Non-pigmented ciliary epithelial cell (primary cell): ENCODE data around the gene MSRB3.
A peak's percentile ranks its signal among the peaks of the same experiment; 100 is the strongest.
"Not testable (repeated sequence)": the region's sequence is repeated elsewhere in the genome, so short reads cannot be mapped to it uniquely, and the experiment has no call there.

Experiments used
- DNase-seq: peaks from one replicate; pipeline ENCODE4 v3.0.0-alpha.2; 2010; ENCODE audit warnings: low read depth

The MSRB3 gene

DNA sequence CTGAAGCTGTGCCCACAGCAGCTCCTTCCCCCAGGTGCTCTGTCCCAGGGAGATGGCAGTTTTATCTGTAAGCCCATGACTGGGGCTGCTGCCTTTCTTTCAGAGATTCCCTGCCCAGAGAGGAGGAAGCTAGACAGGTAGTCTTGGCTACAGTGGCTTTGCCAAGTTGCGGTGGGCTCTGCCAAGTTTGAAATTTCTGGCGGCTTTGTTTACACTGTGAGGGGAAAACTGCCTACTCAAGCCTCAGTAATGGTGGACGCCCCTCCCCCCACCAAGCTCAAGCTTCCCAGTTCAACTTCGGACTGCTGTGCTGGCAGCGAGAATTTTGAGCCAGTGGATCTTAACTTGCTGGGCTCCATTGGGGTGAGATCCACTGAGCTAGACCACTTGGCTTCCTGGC is 124.7 kb downstream of the MSRB3 start:
- DNase-seq = no peak

DNA sequence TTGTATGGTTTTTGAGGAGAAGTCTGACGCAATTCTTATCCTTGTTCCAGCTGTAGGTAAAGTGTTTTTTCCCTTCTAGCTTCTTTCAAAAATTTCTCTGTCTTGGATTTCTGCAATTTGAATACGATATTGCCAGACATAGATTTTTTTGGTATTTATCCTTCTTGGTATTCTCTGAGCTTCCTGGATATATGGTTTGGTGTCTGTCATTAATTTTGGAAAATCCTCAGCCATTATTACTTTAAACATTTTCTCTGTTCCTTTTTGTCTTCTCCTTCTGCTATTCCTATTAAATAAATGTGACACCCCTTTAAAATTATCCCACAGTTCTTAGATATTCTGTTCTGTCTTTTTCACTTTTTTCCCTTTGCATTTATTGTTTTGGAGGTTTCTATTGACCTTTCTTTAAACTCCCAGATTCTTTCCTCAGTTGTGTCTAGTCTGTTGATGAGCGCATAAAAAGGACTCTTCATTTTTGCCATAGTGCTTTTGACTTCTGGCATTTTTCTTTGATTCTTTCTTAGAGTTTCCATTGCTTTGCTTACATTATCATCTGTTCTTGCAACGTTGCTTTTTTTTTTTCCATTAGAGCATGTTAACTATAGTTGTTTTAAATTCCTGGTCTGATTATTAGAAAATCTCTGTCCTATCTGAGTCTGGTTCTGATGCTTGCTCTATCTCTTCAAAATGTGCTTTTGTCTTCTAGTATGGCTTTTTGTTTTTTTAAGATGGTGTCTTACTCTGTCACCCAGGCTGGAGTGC is 129.1 kb downstream of the MSRB3 start:
- DNase-seq = no peak

DNA sequence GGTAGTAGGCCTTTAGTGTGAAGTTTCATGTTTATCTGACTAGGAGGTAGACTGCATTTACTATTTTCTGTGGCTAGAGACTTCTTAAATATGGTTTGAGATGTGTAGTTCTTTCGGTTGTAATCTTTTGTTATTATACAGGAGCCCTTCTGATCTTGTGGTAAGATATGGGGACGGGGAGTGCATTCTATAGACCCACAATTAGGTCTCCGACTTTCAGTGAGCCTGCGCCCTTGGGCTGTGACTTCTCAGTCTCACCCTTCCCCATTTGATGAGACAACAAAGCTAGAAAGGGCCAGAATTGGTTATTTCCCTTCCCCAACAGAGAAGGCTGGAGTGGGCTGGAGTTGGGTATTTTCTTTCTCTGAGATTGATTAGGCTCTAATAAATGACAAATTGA is 130.0 kb downstream of the MSRB3 start:
- no peak for DNase-seq

DNA sequence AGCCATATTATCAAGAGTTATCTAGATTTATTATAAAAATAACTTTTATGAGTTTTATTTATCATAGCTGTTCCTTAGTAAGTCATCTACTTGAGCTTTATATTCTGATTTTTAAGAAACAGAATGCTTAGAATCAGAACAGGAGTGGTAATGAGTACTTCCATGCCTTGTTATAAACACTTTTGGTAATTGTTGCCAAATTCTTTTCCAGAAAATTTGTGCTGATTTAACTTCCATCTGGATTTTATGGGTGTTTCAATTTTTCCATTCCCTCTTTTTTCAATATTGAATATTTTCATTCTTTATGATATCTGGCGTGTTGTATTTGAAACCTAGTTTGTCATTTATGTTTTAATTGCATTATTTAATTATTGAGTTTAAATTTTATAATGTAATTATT is 131.2 kb downstream of the MSRB3 start:
- DNase-seq = no peak

DNA sequence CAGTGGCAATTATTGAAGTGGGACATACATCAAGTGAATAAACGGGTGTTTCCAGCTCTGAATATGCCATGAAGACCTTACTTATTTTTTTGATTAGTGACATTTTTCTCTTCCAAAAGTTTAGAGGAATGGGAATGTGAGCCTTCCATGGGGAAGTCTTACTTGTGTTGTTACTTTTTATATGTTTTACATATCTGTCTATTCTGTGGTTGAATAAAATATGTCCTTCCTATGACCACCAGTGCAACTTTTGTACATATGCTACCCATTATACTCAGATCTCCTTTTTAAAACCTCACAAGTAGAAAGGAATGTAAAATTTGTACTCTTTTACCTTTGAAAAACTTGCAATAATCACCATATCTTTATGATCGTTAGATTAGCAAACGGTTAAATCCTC is 132.7 kb downstream of the MSRB3 start:
- DNase-seq = no peak

DNA sequence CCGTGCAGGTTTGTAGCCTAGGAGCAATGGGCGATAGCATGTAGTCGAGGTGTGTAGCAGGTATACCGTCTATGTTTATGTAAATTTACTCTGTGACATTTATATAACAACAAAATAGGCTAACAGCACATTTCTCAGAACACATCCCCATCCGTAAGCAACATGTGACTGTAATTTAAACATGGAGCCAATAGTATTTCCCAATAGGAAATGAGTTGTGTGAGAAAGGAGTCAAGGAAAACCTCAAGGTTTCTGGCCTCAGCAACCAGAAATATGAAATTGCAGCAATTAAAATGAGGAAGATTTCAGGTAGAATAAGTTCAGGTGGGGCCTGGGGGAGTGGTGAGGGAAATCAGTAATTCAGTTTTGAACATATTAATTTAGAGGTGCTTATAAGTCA is 136.0 kb downstream of the MSRB3 start:
- no peak for DNase-seq

DNA sequence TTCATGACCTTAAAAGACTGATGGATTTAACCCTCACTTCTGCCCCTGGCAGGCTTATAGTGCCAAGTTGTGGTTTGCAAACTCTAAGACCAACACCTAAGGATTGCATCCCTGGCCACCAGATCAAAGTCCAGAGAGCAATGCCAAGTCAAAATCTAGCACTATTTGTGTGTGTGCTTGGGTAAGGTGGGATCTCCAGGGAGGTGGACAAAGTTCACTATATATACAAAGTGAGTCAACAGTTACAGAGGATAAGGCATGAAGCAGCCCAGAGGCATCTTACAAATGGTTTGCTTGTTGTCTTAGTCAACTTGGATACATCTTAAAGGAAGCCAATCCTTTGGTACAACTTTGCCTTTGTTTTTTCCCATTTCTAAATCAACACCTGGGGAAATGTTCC is 137.3 kb downstream of the MSRB3 start:
- DNase-seq = no peak

DNA sequence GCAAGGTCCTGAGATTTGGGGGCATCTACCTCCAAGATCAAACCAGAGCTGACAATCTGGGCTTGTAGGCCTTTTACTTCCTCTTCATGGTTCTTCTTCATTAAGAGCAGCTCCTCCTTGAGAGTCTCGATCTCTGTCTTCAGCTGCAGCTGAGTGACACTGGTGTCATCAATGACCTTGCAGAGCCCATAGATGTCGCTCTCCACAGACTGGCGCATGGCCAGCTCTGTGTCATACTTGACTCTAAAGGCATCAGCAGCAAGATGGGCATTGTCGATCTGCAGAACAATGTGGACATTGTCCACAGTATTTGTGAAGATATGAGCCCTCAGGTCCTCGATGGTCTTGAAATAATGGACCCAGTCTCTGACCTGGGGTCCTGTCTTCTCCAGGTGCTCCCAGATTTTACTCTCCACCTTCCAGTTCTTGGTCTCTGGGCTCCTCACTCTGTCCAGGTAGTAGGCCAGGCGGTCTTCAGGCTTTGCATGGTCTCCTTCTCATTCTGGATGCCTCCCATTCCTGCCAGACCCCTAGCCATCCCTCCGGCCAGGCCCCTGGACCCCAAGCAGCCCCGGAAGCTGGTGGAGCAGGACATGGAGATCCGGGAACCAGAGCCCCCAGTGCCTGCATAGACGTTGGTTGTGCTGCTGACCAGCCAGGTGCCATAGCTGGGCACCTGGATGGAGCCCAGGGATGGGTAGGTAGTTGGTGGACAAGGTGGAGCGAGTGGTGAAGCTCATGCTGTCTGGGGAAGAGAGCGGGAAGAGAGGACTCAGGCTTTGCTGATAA is 141.0 kb downstream of the MSRB3 start:
- DNase-seq = no peak

DNA sequence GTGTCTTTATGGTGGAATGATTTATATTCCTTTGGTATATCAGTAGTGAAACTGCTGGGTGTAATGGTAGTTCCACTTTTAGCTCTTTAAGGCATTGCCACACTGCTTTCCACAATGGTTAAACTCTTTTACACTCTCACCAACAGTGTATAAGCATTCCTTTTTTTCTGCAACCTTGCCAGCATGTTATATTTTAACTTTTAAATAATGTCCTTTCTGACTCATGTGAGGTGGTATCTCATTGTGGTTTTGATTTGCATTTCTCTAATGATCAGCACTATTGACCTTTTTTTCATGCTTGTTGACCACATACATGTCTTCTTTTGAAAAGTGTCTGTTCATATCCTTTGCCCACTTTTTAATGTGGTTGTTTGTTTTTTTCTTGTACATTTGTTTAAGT is 142.5 kb downstream of the MSRB3 start:
- DNase-seq = no peak

DNA sequence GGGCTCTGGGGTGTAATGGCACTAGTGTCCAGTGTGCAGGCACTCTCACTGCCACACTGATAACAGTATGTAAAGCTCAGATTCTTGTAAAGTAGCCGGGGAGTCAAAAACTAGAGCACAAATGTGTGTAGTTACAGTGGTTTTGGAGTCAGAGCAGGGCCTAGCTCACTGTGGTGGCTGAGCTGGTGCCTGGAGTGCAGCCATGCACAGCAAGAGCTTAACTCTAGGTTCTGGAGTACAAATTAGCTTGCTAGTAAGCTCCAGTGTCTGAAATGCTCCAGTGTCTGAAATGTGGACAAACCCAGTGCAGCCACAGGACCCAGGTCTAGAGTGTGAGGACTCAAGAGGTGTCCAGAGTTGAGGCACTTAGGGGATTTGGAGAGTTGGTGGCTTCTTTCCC is 149.2 kb downstream of the MSRB3 start:
- DNase-seq = no peak

DNA sequence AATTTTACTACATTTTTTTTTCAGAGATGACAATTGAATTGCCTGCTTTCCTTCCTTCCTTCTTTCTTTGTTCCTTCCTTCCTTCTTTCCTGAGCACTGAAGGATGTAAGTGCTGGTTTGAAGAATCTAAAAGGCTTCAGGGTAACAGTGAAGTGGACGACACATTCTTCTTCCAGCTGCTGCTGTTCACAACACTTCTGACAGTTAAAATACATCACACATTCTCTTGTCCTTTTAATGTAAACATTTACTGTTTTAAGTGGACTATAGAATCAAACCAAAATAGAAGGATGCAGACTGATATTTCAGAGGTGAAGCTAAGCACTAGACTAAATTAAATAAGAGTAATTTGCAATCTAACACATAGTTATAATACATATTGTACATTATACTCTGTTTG is 151.5 kb downstream of the MSRB3 start:
- no peak for DNase-seq

DNA sequence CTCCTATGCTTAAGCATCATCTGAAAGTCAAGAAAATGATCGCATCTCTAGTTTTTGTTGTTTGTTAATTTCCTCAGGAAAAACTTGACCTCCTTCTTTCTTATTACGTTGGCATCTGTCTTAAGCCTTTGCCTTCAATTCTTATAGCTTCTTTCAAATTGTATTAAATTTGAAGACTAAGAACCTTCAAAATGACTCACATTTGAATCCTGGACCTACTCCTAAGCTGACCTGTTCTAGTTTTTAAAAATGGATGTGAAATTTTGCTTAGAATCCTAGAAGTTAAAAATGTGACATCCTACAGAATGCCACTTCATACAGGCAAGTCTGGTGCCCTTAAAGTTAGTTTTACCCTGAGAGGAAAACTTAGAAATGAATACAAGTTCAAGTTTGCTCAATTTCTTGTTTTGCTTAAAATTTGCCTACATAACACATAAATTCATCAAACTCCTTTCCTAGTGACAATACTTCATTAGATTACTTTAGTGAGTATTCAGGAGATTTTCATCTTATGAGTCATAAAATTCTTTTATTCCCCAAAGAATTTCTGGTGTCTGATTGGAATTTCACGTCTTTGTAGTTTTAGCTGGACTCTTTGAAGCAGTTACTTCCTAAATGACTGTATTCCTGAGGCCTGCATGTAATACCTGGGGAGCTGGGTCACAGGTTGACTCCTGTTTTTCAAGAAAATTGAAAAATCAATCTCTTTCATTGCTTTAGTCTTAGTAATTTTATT is 152.3 kb downstream of the MSRB3 start:
- peak; percentile 69 for DNase-seq

DNA sequence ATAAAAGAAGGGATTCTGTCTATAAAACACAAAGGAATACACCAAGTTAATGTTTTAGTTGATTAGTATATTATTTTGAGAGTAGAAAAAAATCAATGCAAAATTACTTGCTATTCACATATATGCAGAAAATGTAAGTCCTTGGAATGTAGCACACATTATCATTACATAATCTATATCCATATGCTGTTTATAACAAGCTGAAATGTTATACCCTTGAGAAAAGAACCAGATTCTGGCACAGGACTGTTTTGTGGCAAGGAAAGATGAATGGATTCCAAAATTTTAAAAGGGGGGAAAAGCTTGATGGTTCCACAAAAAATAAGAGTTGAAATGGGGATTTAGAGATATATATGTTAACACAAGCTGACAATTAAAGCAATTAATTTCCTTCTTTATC is 153.6 kb downstream of the MSRB3 start:
- DNase-seq = no peak

DNA sequence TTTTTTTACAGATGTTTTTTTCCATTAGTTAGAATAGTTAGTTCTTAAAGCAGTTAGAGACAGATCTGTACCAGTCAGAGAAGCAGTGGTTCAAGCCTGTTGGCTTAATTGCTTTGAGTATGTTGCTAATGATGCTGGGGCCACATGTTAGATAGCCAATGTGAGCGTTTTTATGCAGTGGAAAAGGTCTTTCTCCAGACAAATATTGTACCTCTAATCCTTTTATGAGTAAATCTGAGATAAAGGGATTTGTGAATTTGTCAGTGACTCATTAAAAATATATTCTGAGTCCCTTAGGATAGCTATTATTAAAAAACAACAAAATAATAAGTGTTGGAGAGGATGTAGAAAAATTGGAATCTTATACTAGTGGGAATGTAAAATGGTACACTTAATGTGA is 154.2 kb downstream of the MSRB3 start:
- no peak for DNase-seq

DNA sequence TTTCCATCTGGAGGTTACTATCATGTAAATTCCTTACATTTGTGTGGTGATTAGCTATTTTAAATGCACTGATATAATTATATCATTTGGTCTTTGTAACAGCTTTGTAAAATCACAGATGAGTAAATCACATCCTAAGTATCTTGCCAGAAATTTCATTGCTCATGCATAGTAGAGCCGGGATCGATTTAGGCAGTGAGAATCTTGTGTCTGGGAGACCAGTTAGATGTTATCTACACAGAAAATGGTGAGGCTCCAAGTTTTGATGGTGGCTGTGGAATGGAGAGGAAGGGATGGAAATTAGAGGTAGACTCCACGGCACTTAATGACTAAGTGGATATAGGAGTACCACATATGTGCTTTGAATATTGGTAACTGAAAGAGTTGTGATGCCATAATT is 156.3 kb downstream of the MSRB3 start:
- no peak for DNase-seq

DNA sequence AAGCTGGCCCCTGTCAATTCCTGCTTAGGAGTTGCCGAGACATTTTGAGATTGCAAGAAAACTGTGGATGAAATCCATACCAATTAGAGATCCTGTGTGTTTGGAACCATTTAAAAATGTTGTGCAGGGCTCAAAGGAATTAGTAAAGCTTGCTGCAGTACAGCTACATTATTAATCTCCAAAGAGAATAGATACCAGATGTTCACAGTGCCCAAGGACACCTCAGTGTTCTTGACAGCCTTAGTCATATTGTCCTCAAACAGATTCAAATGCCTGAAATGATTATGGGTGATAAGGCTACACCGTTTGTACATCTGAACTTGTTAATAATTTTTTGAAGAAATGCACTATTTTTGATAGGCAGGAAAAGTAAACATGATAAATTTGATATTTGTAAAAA is 164.6 kb downstream of the MSRB3 start:
- DNase-seq = no peak

DNA sequence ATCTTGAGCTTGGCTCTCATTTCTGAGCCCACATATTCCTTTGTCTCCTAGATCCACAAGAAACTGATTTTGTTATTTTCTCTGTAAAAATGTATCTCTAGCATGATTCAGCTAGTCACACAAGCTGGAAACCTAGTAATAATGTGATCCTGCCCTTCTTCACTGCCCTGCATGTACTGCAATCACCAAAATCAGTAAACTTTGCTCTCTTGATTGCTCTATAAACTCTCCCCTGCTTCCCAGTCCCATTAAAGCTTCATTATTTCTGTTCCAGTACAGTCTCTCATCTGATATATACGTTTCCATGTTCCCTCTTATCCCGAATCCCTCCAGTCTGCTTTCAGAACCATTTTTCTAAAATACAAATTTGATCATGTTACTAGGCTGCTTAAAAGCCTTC is 166.5 kb downstream of the MSRB3 start:
- DNase-seq = no peak

DNA sequence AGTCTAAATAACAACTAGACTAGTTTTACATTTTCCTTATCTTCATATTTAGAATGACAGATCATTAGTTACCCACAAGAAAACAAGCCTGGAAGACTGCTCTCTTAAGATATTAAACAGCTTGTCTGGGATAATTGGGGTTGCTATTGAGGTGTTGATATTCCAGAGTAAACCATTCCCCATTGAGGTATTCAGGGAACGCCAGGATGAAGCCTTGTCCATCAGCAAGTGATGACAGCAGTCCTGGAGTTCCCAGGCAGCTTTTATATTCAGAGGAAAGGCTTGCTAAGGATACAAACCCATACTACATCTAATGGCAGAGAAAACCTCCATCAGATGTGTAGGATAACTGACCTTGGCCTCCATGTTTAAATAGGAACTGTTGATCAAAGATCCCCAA is 168.4 kb downstream of the MSRB3 start:
- no peak for DNase-seq

DNA sequence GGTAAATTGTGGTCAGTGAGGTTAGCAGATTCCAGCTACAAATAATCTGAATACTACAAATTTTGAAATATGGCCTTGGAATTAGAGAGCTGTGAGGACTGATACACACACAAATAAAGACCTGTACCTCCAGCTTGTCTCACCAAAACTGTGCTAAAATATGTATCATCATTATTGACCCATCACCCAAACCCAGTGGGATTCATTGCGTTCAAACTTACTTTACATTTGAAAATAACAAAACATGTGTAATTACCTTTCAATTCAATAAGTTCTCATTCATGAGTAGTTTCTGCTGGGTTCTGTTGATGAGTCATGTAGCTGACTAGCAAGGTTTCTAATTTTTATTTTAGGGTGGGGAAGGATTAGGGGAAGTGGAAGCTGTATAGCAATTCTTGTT is 170.9 kb downstream of the MSRB3 start:
- no peak for DNase-seq

DNA sequence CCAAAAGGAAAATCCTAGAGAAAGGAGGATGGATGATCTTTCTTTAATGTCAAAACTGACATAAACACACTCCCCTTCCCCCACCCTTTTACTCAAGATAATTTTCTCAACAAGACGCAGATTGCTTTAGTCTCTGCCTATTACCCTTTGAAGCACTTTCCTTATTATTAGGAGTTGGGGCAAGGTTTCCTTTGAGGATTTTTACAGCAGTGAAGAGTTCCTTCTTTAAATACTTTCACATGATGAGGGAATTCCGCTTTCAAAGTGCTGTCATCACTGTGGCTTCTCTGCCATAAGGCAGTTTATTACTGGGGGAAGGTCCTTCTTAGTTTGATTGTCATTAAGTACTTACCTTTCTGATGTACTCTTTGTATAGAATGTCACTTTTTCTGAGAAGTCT is 172.1 kb downstream of the MSRB3 start:
- DNase-seq = no peak

DNA sequence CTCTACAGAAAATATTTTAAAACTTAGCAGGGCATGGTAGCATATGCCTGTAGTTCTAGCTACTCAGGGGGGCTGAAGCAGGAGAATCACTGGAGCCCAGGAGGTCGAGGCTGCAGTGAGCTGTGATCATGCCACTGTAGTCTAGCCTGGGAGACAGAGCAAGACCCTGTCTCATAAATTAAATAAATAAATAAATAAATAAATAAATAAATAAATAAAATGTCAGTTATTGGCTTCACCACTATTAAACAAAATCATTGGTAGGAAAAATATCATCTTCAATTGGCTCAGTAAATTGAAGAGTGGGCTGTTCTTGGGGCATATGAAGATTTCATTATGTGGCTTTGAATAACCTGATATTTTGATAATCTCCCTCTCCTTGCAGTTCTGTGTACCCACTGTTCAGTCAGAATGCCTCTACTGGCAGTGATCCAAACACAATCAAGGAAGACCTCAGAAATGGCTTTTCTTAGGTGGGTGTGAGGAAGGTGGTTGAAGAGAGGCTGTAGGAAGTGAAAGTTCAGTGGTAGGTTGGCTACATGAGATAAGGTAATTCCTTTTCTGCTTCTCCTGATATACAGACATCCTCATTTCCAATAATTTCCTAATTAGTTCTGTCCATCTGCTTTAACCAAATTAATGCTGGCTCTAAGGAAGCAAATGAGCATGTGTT is 175.8 kb downstream of the MSRB3 start:
- no peak for DNase-seq

DNA sequence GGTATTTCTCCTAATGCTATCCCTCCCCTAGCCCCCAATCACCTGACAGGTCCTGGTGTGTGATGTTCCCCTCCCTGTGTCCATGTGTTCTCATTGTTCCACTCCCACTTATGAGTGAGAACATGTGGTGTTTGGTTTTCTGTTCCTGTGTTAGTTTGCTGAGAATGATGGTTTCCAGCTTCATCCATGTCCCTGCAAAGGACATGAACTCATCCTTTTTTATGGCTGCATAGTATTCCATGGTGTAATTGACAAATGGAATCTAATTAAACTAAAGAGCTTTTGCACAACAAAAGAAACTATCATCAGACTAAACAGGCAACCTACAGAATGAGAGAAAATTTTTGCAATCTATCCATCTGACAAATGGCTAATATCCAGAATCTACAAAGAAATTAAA is 178.9 kb downstream of the MSRB3 start:
- DNase-seq = not testable (repeated sequence)

DNA sequence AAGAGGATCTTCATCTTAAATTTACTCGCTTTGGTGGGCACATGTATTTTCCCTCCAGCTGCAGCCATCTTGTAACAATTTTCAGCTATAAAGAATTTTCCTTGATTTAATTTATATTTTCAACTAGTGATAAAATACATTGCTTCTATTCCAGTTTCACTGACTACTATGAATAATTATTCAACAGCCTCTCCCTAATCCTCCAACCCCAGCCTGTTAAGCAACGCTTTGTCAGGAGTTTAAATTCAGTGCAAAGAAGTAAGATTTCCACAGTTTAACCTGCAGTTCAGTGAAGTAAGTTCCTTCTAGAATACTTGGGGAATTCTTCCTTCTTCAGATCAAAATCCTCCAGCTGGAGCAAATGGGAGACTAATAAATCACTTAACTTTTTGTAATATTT is 180.2 kb downstream of the MSRB3 start:
- no peak for DNase-seq
